Astrocyte (in vitro differentiated cells and primary cell): ENCODE data around the gene NPTN. TPM values are rescaled to one million over a fixed set of nuclear protein-coding genes. Genes with fewer than 3 reads are reported as not detected.
A peak's percentile ranks its signal among the peaks of the same experiment; 100 is the strongest.

Experiments
- DNase-seq: peaks from one replicate; pipeline ENCODE4 v3.0.0-alpha.2; 2010; ENCODE audit warnings: low read depth
- FAIRE-seq: peaks from 2 replicates; lab custom pipeline; 2011; peaks lifted over from hg19 to GRCh38; lab: Jason Lieb, UNC
- H2AFZ ChIP-seq: 2 replicates; pipeline ENCODE4 v1.6.0; 2012; ENCODE audit warnings: low read depth, low read length, inconsistent platforms
- H3K27ac ChIP-seq: 2 replicates; pipeline ENCODE4 v1.5.1; 2011; ENCODE audit warnings: low read depth, low read length, inconsistent platforms
- H3K27me3 ChIP-seq: 2 replicates; pipeline ENCODE4 v1.6.0; 2011; ENCODE audit warnings: low read length, inconsistent platforms; ENCODE audit not compliant: insufficient read depth
- H3K36me3 ChIP-seq: 2 replicates; pipeline ENCODE4 v1.5.1; 2011; ENCODE audit warnings: low read length, inconsistent platforms; ENCODE audit not compliant: insufficient read depth
- H3K4me1 ChIP-seq: 2 replicates; pipeline ENCODE4 v1.5.1; 2011; ENCODE audit warnings: low read length, inconsistent platforms; ENCODE audit not compliant: insufficient read depth
- H3K4me2 ChIP-seq: 2 replicates; pipeline ENCODE4 v1.6.0; 2012; ENCODE audit warnings: low read length, inconsistent platforms
- H3K4me3 ChIP-seq: 2 replicates; pipeline ENCODE4 v1.5.1; 2011; ENCODE audit warnings: low read depth, mild to moderate bottlenecking, low read length, inconsistent platforms; ENCODE audit not compliant: insufficient read depth
- H3K79me2 ChIP-seq: 2 replicates; pipeline ENCODE4 v1.6.0; 2012; ENCODE audit warnings: mild to moderate bottlenecking, low read length, inconsistent platforms; ENCODE audit not compliant: insufficient read depth
- H3K9ac ChIP-seq: 2 replicates; pipeline ENCODE4 v1.6.0; 2012; ENCODE audit warnings: mild to moderate bottlenecking, low read length, inconsistent platforms
- H3K9me3 ChIP-seq: 2 replicates; pipeline ENCODE4 v1.5.1; 2012; ENCODE audit warnings: low read depth, mild to moderate bottlenecking, low read length, inconsistent platforms; ENCODE audit not compliant: insufficient read depth
- H4K20me1 ChIP-seq: 2 replicates; pipeline ENCODE4 v1.6.0; 2012; ENCODE audit warnings: low read length, inconsistent platforms; ENCODE audit not compliant: insufficient read depth
- H3K27ac Mint-ChIP-seq: one replicate; pipeline ENCODE4 v1.8.0; 2021; ENCODE audit warnings: mild to moderate bottlenecking, mixed read lengths; ENCODE audit not compliant: unreplicated experiment
- H3K27me3 Mint-ChIP-seq: one replicate; pipeline ENCODE4 v1.8.0; 2021; ENCODE audit warnings: low read depth, mixed read lengths; ENCODE audit not compliant: unreplicated experiment
- H3K36me3 Mint-ChIP-seq: one replicate; pipeline ENCODE4 v1.8.0; 2021; ENCODE audit warnings: low read depth, mixed read lengths; ENCODE audit not compliant: unreplicated experiment
- H3K4me1 Mint-ChIP-seq: one replicate; pipeline ENCODE4 v1.8.0; 2021; ENCODE audit warnings: low read depth, mixed read lengths; ENCODE audit not compliant: unreplicated experiment
- H3K4me3 Mint-ChIP-seq: one replicate; pipeline ENCODE4 v1.8.0; 2021; ENCODE audit warnings: mild to moderate bottlenecking, moderate library complexity, mixed read lengths; ENCODE audit not compliant: unreplicated experiment
- H3K9me3 Mint-ChIP-seq: one replicate; pipeline ENCODE4 v1.8.0; 2021; ENCODE audit warnings: mild to moderate bottlenecking, mixed read lengths; ENCODE audit not compliant: unreplicated experiment
- EZH2 ChIP-seq: IDR thresholded peaks from 2 replicates; pipeline ENCODE4 v1.6.1; 2012; ENCODE audit warnings: mild to moderate bottlenecking, low read length, inconsistent platforms; ENCODE audit not compliant: insufficient read depth
- total RNA-seq: library from RNA; stranded (reverse); gene quantifications from 2 replicates; pipeline ENCODE4 v1.2.1, GENCODE V29; 2021
- TF ChIP-seq, protein P1 (sequence below): IDR thresholded peaks from 2 replicates; pipeline ENCODE4 v1.5.1; 2011; ENCODE audit warnings: low read depth, mild to moderate bottlenecking, inconsistent platforms, low read length, moderate library complexity; ENCODE audit not compliant: insufficient read depth

The NPTN gene
- total RNA-seq, 1 donor from 2014 or later, result 281 TPM

DNA sequence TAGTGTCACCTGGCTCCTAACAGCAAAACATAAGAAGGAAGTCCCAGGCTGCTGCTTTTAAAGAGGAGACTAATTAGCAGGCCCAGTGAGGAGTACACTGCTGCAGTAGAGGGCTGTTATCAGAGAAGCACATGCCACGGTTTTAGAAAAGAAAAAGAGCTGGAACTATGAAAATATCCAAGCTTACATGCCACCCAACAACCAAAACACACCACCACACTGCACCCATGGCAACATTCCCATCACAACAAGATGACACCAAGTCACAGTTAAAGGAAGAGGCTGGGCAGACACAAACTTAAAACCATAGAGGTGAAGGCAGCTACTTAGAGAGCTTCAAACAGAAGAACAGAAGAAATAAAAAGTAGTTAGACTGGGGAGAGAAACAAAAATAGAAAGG lies 37.0 kb downstream of the NPTN start:
- Mint-ChIP-seq H3K4me1 (peaks cover 57% of the 10 kb centered on the region), H3K36me3 (peaks cover 14% of the 10 kb centered on the region), H3K4me3 (peak overlapping the region; percentile 11), H3K27me3 (no peaks in the 10 kb centered on the region), H3K27ac (peak overlapping the region; percentile 43), H3K9me3 (no peaks in the 10 kb centered on the region)
- peak; percentile 6 for DNase-seq
- Histone ChIP-seq H3K4me1 (peaks cover 11% of the 10 kb centered on the region), H3K36me3 (peaks cover 8% of the 10 kb centered on the region), H3K27me3 (no peaks in the 10 kb centered on the region), H4K20me1 (peaks cover 99% of the 10 kb centered on the region), H3K79me2 (peaks cover 99% of the 10 kb centered on the region), H2AFZ (no peak overlapping the region), H3K27ac (no peak overlapping the region), H3K9me3 (no peaks in the 10 kb centered on the region), H3K9ac (no peak overlapping the region), H3K4me3 (no peak overlapping the region), H3K4me2 (no peak overlapping the region)
- no peak for FAIRE-seq
- TF ChIP-seq, protein P1, sequence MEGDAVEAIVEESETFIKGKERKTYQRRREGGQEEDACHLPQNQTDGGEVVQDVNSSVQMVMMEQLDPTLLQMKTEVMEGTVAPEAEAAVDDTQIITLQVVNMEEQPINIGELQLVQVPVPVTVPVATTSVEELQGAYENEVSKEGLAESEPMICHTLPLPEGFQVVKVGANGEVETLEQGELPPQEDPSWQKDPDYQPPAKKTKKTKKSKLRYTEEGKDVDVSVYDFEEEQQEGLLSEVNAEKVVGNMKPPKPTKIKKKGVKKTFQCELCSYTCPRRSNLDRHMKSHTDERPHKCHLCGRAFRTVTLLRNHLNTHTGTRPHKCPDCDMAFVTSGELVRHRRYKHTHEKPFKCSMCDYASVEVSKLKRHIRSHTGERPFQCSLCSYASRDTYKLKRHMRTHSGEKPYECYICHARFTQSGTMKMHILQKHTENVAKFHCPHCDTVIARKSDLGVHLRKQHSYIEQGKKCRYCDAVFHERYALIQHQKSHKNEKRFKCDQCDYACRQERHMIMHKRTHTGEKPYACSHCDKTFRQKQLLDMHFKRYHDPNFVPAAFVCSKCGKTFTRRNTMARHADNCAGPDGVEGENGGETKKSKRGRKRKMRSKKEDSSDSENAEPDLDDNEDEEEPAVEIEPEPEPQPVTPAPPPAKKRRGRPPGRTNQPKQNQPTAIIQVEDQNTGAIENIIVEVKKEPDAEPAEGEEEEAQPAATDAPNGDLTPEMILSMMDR, result no peak
- TF ChIP-seq EZH2, result no peak

DNA sequence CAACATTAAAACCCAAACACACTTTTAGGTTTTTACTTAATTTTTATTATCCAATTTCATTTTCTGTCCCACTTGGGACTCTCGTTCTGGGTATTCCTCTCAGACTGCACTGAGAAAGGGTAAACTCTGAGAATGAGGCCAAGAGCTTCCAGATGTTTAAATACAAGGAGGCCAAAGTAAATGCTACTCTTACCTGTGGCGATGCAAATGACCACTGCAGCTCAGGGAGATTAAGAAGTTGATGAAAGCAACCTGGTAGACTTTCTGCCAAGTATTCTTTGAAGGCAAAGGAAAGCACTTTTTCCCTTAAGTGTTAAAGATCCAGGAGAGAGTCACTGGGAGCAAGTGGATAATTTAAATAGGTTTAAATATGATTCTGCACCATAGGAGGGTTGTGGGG lies 39.1 kb downstream of the NPTN start:
- Histone ChIP-seq H2AFZ (no peak overlapping the region), H3K27me3 (no peaks in the 10 kb centered on the region), H3K4me3 (no peak overlapping the region), H3K4me1 (no peaks in the 10 kb centered on the region), H3K79me2 (peaks cover 98% of the 10 kb centered on the region), H3K9me3 (no peaks in the 10 kb centered on the region), H3K9ac (no peak overlapping the region), H3K4me2 (no peak overlapping the region), H3K27ac (no peak overlapping the region), H3K36me3 (peaks cover 16% of the 10 kb centered on the region), H4K20me1 (peaks cover 99% of the 10 kb centered on the region)
- Mint-ChIP-seq H3K9me3 (no peaks in the 10 kb centered on the region), H3K36me3 (peaks cover 19% of the 10 kb centered on the region), H3K4me3 (no peak overlapping the region), H3K27ac (no peak overlapping the region), H3K27me3 (no peaks in the 10 kb centered on the region), H3K4me1 (peaks cover 51% of the 10 kb centered on the region)
- DNase-seq (no peak), FAIRE-seq (no peak)
- TF ChIP-seq, protein P1, result no peak
- TF ChIP-seq EZH2, result no peak

DNA sequence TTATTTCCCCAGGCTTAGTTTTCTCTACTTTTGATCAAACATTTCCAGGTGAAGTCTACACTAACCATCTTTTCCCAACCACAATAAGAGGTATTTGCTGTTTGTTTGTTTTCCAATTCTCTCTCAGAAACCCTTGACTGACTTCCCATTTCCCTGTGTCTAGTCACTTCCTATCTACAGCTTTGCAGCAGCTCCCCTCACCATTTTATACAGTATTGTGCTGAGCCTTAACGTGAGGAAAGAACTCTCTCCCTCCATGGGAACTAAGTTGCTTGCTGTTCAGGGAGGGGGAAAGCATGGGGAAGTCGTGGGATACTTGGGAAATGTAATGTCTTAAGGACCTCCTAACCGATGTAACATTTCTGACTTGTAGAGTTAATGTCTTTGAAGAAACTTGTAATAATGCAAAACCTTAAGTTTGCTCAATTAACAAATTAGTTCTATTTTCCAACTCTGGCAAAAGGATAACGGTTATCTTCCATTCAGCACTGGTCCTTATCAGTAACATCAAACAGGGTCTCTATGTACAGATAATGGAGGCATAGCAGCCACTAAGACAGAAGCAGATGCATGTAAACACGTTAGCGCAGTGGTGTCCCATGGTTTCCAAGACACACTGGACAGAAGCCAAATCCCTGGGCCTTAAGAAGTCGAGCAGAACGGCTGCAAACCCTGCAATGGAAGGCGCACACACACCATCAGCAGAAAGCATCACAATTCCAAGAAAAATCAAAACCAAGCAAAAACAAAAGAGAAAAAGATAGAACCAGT lies 39.7 kb downstream of the NPTN start:
- Histone ChIP-seq H3K27ac (no peak overlapping the region), H3K79me2 (peaks cover 97% of the 10 kb centered on the region), H3K9ac (no peak overlapping the region), H3K4me2 (no peak overlapping the region), H3K36me3 (peaks cover 20% of the 10 kb centered on the region), H4K20me1 (peaks cover 99% of the 10 kb centered on the region), H3K4me1 (no peaks in the 10 kb centered on the region), H3K4me3 (no peak overlapping the region), H3K27me3 (no peaks in the 10 kb centered on the region), H2AFZ (no peak overlapping the region), H3K9me3 (no peaks in the 10 kb centered on the region)
- Mint-ChIP-seq H3K9me3 (no peaks in the 10 kb centered on the region), H3K27ac (no peak overlapping the region), H3K36me3 (peaks cover 23% of the 10 kb centered on the region), H3K4me1 (peaks cover 45% of the 10 kb centered on the region), H3K27me3 (no peaks in the 10 kb centered on the region), H3K4me3 (no peak overlapping the region)
- DNase-seq (peak; percentile 14), FAIRE-seq (no peak)
- TF ChIP-seq EZH2, result no peak
- TF ChIP-seq, protein P1, result no peak
